ENCODE measurements around the gene CELSR1.

The CELSR1 gene

GRCh38 chr22:46569055-46569847 lies 31.8 kb upstream of the CELSR1 start:
- TF ChIP-seq Cebpa-rat (IDR thresholded peaks at IDR 0.05) = no peak
- Histone ChIP-seq H3K4me1 (peaks cover 36% of the 10 kb centered on the region), H4K20me1 (no peaks in the 10 kb centered on the region), H3K27ac (no peak overlapping the region; the same call in 1 of the 2 replicates), H3K9me3 (peaks cover 23% of the 10 kb centered on the region), H3K9ac (no peak overlapping the region), H3K4me3 (no peak overlapping the region), H3K27me3 (no peaks in the 10 kb centered on the region), H3K4me2 (peak overlapping the region; percentile 37), H3K36me3 (no peaks in the 10 kb centered on the region)

GRCh38 chr22:46568102-46568809 lies 30.8 kb upstream of the CELSR1 start:
- peak; percentile 27; the same call in 1 of the 2 replicates for TF ChIP-seq Cebpa-rat (IDR thresholded peaks at IDR 0.05)
- Histone ChIP-seq H3K4me1 (peaks cover 41% of the 10 kb centered on the region), H3K36me3 (no peaks in the 10 kb centered on the region), H3K27ac (no peak overlapping the region; the same call in 1 of the 2 replicates), H4K20me1 (no peaks in the 10 kb centered on the region), H3K9me3 (peaks cover 23% of the 10 kb centered on the region), H3K4me3 (no peak overlapping the region), H3K27me3 (no peaks in the 10 kb centered on the region), H3K4me2 (peak overlapping the region; percentile 37), H3K9ac (no peak overlapping the region)

- H3K9ac ChIP-seq = no peak overlapping the region
- peaks cover 46% of the 10 kb centered on the region for H3K4me1 ChIP-seq
- no peak overlapping the region for H3K27ac ChIP-seq
- no peaks in the 10 kb centered on the region for H3K27me3 ChIP-seq
- no peak for TF ChIP-seq Cebpa-rat (IDR thresholded peaks at IDR 0.05)
- H3K4me2 ChIP-seq = no peak overlapping the region
- H3K4me3 ChIP-seq = no peak overlapping the region
- H4K20me1 ChIP-seq = no peaks in the 10 kb centered on the region
- H3K9me3 ChIP-seq = peaks cover 18% of the 10 kb centered on the region
- no peaks in the 10 kb centered on the region for H3K36me3 ChIP-seq
Measured at GRCh38 chr22:46567471-46567870, 30.1 kb upstream of the CELSR1 start.

GRCh38 chr22:46564084-46564714 lies 26.8 kb upstream of the CELSR1 start:
- Histone ChIP-seq H4K20me1 (no peaks in the 10 kb centered on the region), H3K4me2 (peak overlapping the region; percentile 93), H3K4me1 (peaks cover 69% of the 10 kb centered on the region), H3K9me3 (no peaks in the 10 kb centered on the region), H3K9ac (peak overlapping the region; percentile 39; the same call in 1 of the 2 replicates), H3K27me3 (no peaks in the 10 kb centered on the region), H3K36me3 (no peaks in the 10 kb centered on the region), H3K4me3 (no peak overlapping the region), H3K27ac (peak overlapping the region; percentile 81)
- no peak for TF ChIP-seq Cebpa-rat (IDR thresholded peaks at IDR 0.05)

- no peak overlapping the region for H3K4me3 ChIP-seq
- TF ChIP-seq Cebpa-rat (IDR thresholded peaks at IDR 0.05) = no peak
- peak overlapping the region; percentile 39; the same call in 1 of the 2 replicates for H3K9ac ChIP-seq
Measured at GRCh38 chr22:46563381-46564083, 26.1 kb upstream of the CELSR1 start.

GRCh38 chr22:46561435-46561905 lies 24.1 kb upstream of the CELSR1 start:
- Histone ChIP-seq H3K27me3 (no peaks in the 10 kb centered on the region), H3K36me3 (no peaks in the 10 kb centered on the region), H3K4me1 (peaks cover 50% of the 10 kb centered on the region), H3K9me3 (peaks cover 9% of the 10 kb centered on the region), H3K9ac (no peak overlapping the region; the same call in 1 of the 2 replicates), H3K27ac (peak overlapping the region; percentile 81), H3K4me2 (peak overlapping the region; percentile 93), H3K4me3 (peak overlapping the region; percentile 53), H4K20me1 (no peaks in the 10 kb centered on the region)
- no peak for TF ChIP-seq Cebpa-rat (IDR thresholded peaks at IDR 0.05)

More at GRCh38 chr22:46563381-46564083, 26.1 kb upstream of the CELSR1 start:
- no peaks in the 10 kb centered on the region for H4K20me1 ChIP-seq
- peaks cover 62% of the 10 kb centered on the region for H3K4me1 ChIP-seq
- H3K36me3 ChIP-seq = no peaks in the 10 kb centered on the region
- H3K27ac ChIP-seq = peak overlapping the region; percentile 81
- peak overlapping the region; percentile 93 for H3K4me2 ChIP-seq
- H3K27me3 ChIP-seq = no peaks in the 10 kb centered on the region
- H3K9me3 ChIP-seq = no peaks in the 10 kb centered on the region

GRCh38 chr22:46560696-46561295 lies 23.4 kb upstream of the CELSR1 start:
- no peaks in the 10 kb centered on the region for H3K27me3 ChIP-seq
- peak overlapping the region; percentile 81 for H3K27ac ChIP-seq
- TF ChIP-seq Cebpa-rat (IDR thresholded peaks at IDR 0.05) = no peak
- H3K4me2 ChIP-seq = peak overlapping the region; percentile 93
- peak overlapping the region; percentile 53 for H3K4me3 ChIP-seq
- H3K4me1 ChIP-seq = peaks cover 50% of the 10 kb centered on the region
- peak overlapping the region; percentile 35; the same call in 1 of the 2 replicates for H3K9ac ChIP-seq
- H3K36me3 ChIP-seq = no peaks in the 10 kb centered on the region
- no peaks in the 10 kb centered on the region for H4K20me1 ChIP-seq
- peaks cover 11% of the 10 kb centered on the region for H3K9me3 ChIP-seq

- no peak overlapping the region for H3K27ac ChIP-seq
- H3K9me3 ChIP-seq = peaks cover 16% of the 10 kb centered on the region
- H3K9ac ChIP-seq = no peak overlapping the region
- peaks cover 30% of the 10 kb centered on the region for H3K4me1 ChIP-seq
- no peak overlapping the region for H3K4me3 ChIP-seq
- H4K20me1 ChIP-seq = no peaks in the 10 kb centered on the region
- no peak for TF ChIP-seq Cebpa-rat (IDR thresholded peaks at IDR 0.05)
- H3K36me3 ChIP-seq = no peaks in the 10 kb centered on the region
- no peak overlapping the region for H3K4me2 ChIP-seq
- H3K27me3 ChIP-seq = no peaks in the 10 kb centered on the region
Measured at GRCh38 chr22:46557736-46558480, 20.5 kb upstream of the CELSR1 start.

Data from BLaER1 (cell line).